Keratinocyte (primary cell): ENCODE measurements around the gene SIGLEC1. TPM values are rescaled to one million over a fixed set of nuclear protein-coding genes. Genes with fewer than 3 reads are reported as not detected.

ENCODE experiments used
- DNase-seq: peaks from one replicate; pipeline ENCODE4 v3.0.0-alpha.2; 2011; ENCODE audit warnings: low read depth, missing footprints, low spot score
- FAIRE-seq: peaks from 2 replicates; lab custom pipeline; 2011; peaks lifted over from hg19 to GRCh38; lab: Jason Lieb, UNC
- H2AFZ ChIP-seq: 2 replicates; pipeline ENCODE4 v1.6.0; 2012; ENCODE audit warnings: low read length, control low read depth, inconsistent platforms; ENCODE audit not compliant: control insufficient read depth
- H3K27ac ChIP-seq: 2 replicates; pipeline ENCODE4 v1.5.1; 2011; ENCODE audit warnings: low read length; ENCODE audit not compliant: control insufficient read depth, insufficient read depth
- H3K27me3 ChIP-seq: 3 replicates; pipeline ENCODE4 v1.6.0; 2011; ENCODE audit warnings: low read length; ENCODE audit not compliant: control insufficient read depth, insufficient read depth; ENCODE audit errors: extremely low read depth
- H3K36me3 ChIP-seq, 2 experiments: 2 replicates in 1 of 2; 3 replicates in 1 of 2; pipeline ENCODE4 v1.5.1; 2011; ENCODE audit warnings: low read length in 2 of 2, mild to moderate bottlenecking in 1 of 2; ENCODE audit not compliant: control insufficient read depth in 2 of 2, insufficient read depth in 2 of 2; ENCODE audit errors: extremely low read depth in 1 of 2
- H3K4me1 ChIP-seq: 3 replicates; pipeline ENCODE4 v1.5.1; 2011; ENCODE audit warnings: low read length; ENCODE audit not compliant: control insufficient read depth, insufficient read depth; ENCODE audit errors: extremely low read depth
- H3K4me2 ChIP-seq: 3 replicates; pipeline ENCODE4 v1.6.0; 2011; ENCODE audit warnings: low read depth, low read length; ENCODE audit not compliant: control insufficient read depth, insufficient read depth; ENCODE audit errors: extremely low read depth
- H3K4me3 ChIP-seq, 3 experiments: fragments of 200-600 bp in 1 of 3; sonication (generic) in 1 of 3; 2 replicates in 2 of 3; 3 replicates in 1 of 3; pipeline ENCODE4 v1.5.1; 2011 to 2016; ENCODE audit warnings: low read length in 3 of 3, mild to moderate bottlenecking in 3 of 3, control low read depth in 2 of 3, inconsistent platforms in 1 of 3, low read depth in 1 of 3, mixed read lengths in 1 of 3, mixed run types in 1 of 3, moderate library complexity in 1 of 3; ENCODE audit not compliant: control insufficient read depth in 2 of 3, insufficient read depth in 2 of 3; ENCODE audit errors: extremely low read depth in 1 of 3
- H3K79me2 ChIP-seq: 2 replicates; pipeline ENCODE4 v1.6.0; 2012; ENCODE audit warnings: low read length; ENCODE audit not compliant: control insufficient read depth, insufficient read depth
- H3K9ac ChIP-seq: 3 replicates; pipeline ENCODE4 v1.6.0; 2011; ENCODE audit warnings: low read length; ENCODE audit not compliant: control insufficient read depth, insufficient read depth; ENCODE audit errors: extremely low read depth
- H3K9me1 ChIP-seq: 3 replicates; pipeline ENCODE4 v1.6.0; 2011; ENCODE audit warnings: low read length; ENCODE audit not compliant: control insufficient read depth, insufficient read depth; ENCODE audit errors: extremely low read depth
- H3K9me3 ChIP-seq: 2 replicates; pipeline ENCODE4 v1.5.1; 2012; ENCODE audit warnings: low read depth, low read length; ENCODE audit not compliant: control insufficient read depth
- H4K20me1 ChIP-seq: 3 replicates; pipeline ENCODE4 v1.6.0; 2011; ENCODE audit warnings: low read length; ENCODE audit not compliant: control insufficient read depth, insufficient read depth; ENCODE audit errors: extremely low read depth
- CTCF ChIP-seq, 3 experiments: IDR thresholded peaks in 1 of 3; conservative IDR thresholded peaks in 1 of 3; optimal IDR thresholded peaks in 1 of 3; 2 replicates in 2 of 3; 3 replicates in 1 of 3; pipeline versions ENCODE3 to v1.5.1; 2011; ENCODE audit warnings: low read length in 3 of 3, mild to moderate bottlenecking in 3 of 3, moderate library complexity in 2 of 3, control low read depth in 1 of 3, inconsistent platforms in 1 of 3; ENCODE audit not compliant: insufficient read depth in 2 of 3; ENCODE audit errors: extremely low read depth in 1 of 3
- EZH2 ChIP-seq: IDR thresholded peaks from one replicate; pipeline ENCODE4 v1.6.1; 2012; ENCODE audit warnings: inconsistent platforms, mild to moderate bottlenecking, low read length, moderate library complexity
- dilution Hi-C: fragments of 300-500 bp; cut with MboI; formaldehyde crosslinking; loops from one replicate; pipeline ENCODE4 v1.7.0; 2020; ENCODE audit warnings: low sequenced_read_pairs; ENCODE audit not compliant: extremely low pct_ligation_motif_present
- polyA plus RNA-seq, 5 experiments: library from polyadenylated mRNA; depleted of rRNA in 3 of 5; stranded (reverse) in 3 of 5; stranded (forward) in 1 of 5; unstranded in 1 of 5; fragments of >200 nt; gene quantifications; 1 replicate in 1 of 5; 2 replicates in 3 of 5; 3 replicates in 1 of 5; pipeline versions ENCODE4 v1.2.1 to v1.2.3, GENCODE V29; 2011 to 2012; ENCODE audit warnings: missing spikeins in 2 of 5, low read depth in 1 of 5, low replicate concordance in 1 of 5

SIGLEC1 gene
- polyA plus RNA-seq, 1 donor (not counting 4 experiments of a cell fraction or from before 2014, with no cell fraction given): not detected

GRCh38 chr20:3745686-3746173 lies 33.3 kb upstream of the SIGLEC1 start:
- no peak overlapping the region for H3K27ac ChIP-seq
- H3K4me3 ChIP-seq: no peak overlapping the region
- no peak for DNase-seq
- peaks cover 12% of the 10 kb centered on the region for H3K4me1 ChIP-seq
- FAIRE-seq: no peak
- H3K9me3 ChIP-seq: no peaks in the 10 kb centered on the region
- no peak overlapping the region for H3K4me2 ChIP-seq
- H3K9me1 ChIP-seq: no peaks in the 10 kb centered on the region
- H3K79me2 ChIP-seq: no peaks in the 10 kb centered on the region
- no peak overlapping the region for H3K9ac ChIP-seq
- H4K20me1 ChIP-seq: no peaks in the 10 kb centered on the region
- dilution Hi-C loops: no loop called here
- no peaks in the 10 kb centered on the region for H3K36me3 ChIP-seq
- TF ChIP-seq CTCF (optimal IDR thresholded peaks at IDR 0.05 in 1 of 3, IDR thresholded peaks at IDR 0.05 in 1 of 3, conservative IDR thresholded peaks at IDR 0.05 in 1 of 3; ENCODE audit: extremely low read depth in 1 of 3, insufficient read depth in 2 of 3, low read length in 3 of 3): no peak
- no peak for TF ChIP-seq EZH2
- no peak overlapping the region for H2AFZ ChIP-seq
- H3K27me3 ChIP-seq: peaks cover 36% of the 10 kb centered on the region

DNA sequence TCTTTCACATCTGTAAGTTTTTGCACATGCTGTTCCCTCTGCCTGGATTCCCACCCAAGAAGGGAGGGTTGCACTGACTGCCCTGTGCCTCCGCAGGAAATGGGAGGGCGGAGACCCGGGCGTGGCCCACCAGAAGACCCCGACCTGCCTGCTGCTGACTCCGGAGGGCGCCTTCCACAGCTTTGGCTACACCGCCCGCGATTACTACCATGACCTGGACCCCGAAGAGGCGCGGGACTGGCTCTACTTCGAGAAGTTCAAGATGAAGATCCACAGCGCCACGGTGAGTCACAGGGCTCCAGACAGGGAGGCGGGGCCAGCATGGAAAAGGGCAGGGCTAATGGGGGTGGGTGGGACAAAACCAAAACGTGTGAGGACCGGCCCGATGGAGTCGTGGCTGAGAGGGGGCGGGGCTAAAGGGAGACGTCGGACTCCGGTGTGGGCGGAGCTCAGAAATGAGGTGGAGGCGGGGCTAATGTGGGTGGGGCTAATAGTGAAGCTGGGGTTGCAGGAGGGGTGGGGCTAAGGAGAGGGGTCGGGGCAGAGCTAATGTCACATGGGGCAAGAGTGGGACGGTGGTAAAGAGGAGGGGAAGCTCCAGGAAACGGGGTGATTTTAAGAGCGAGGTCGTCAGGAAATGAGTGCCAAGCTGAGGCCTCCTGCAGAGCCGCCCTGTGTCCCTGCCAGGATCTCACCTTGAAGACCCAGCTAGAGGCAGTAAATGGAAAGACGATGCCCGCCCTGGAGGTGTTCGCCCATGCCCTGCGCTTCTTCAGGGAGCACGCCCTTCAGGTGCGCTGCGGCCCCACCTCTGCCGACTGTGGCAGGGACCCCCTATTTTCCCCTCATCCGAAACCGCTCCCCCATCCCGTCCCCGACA lies 32.6 kb upstream of the SIGLEC1 start:
- H3K4me3 ChIP-seq: peak overlapping the region in 1 of 3 experiments; percentile 1

More for the DNA sequence above, 32.6 kb upstream of the SIGLEC1 start:
- H3K9ac ChIP-seq: no peak overlapping the region
- dilution Hi-C loops: no loop called here
- H3K27ac ChIP-seq: no peak overlapping the region
- peaks cover 8% of the 10 kb centered on the region for H3K4me1 ChIP-seq
- FAIRE-seq (peak; percentile 17), DNase-seq (peak; percentile 71)
- peaks cover 29% of the 10 kb centered on the region for H3K27me3 ChIP-seq
- H3K9me1 ChIP-seq: no peaks in the 10 kb centered on the region
- no peaks in the 10 kb centered on the region for H3K36me3 ChIP-seq
- H3K9me3 ChIP-seq: no peaks in the 10 kb centered on the region
- no peaks in the 10 kb centered on the region for H3K79me2 ChIP-seq
- no peaks in the 10 kb centered on the region for H4K20me1 ChIP-seq
- TF ChIP-seq EZH2 (no peak), CTCF (optimal IDR thresholded peaks at IDR 0.05 in 1 of 3, IDR thresholded peaks at IDR 0.05 in 1 of 3, conservative IDR thresholded peaks at IDR 0.05 in 1 of 3; ENCODE audit: extremely low read depth in 1 of 3, insufficient read depth in 2 of 3, low read length in 3 of 3) (peak in 1 of 3 experiments; percentile 28)
- peak overlapping the region; percentile 23 for H2AFZ ChIP-seq
- H3K4me2 ChIP-seq: peak overlapping the region; percentile 59
